Activated CD8-positive, alpha-beta memory T cell treated with anti-CD3 and anti-CD28 coated beads for 1 hour (primary cell): ENCODE results near the gene OR2T10.
"Not testable (repeated sequence)": the region's sequence is repeated elsewhere in the genome, so short reads cannot be mapped to it uniquely, and the experiment has no call there.

ENCODE experiments used
- DNase-seq, 2 donors: peaks; one replicate each; pipeline ENCODE4 v3.0.0-alpha.2; 2020; ENCODE audit warnings: low read depth in 1 of 2; ENCODE audit errors: extremely low read depth in 1 of 2

OR2T10 gene

GRCh38 chr1:248596615-248597014 lies 885 bp downstream of the OR2T10 start:
- no peak for DNase-seq

- DNase-seq, result no peak
Observed at GRCh38 chr1:248593226-248593625, 4.3 kb downstream of the OR2T10 start.

- DNase-seq, result no peak
Observed at GRCh38 chr1:248592655-248593054, 4.8 kb downstream of the OR2T10 start.

- DNase-seq, result no peak
Observed at GRCh38 chr1:248590055-248590454, 7.4 kb downstream of the OR2T10 start.

GRCh38 chr1:248589334-248589733 lies 8.2 kb downstream of the OR2T10 start:
- no peak for DNase-seq

- DNase-seq, result no peak
Observed at GRCh38 chr1:248585266-248585665, 12.2 kb downstream of the OR2T10 start.

- no peak for DNase-seq
Observed at GRCh38 chr1:248576260-248576980, 21.1 kb downstream of the OR2T10 start.

- DNase-seq, result not testable (repeated sequence)
Observed at GRCh38 chr1:248574657-248575056, 22.8 kb downstream of the OR2T10 start, which contains the start of gene OR2T34. Gene OR2T34 (minus strand): TSS chr1:248574757. CDS start chr1:248574757, 0 bp downstream.

- DNase-seq, result not testable (repeated sequence)
Observed at GRCh38 chr1:248573856-248574255, 23.6 kb downstream of the OR2T10 start.

- not testable (repeated sequence) for DNase-seq
Observed at GRCh38 chr1:248572049-248572448, 25.5 kb downstream of the OR2T10 start.

- not testable (repeated sequence) for DNase-seq
Observed at GRCh38 chr1:248570811-248571210, 26.7 kb downstream of the OR2T10 start.

- not testable (repeated sequence) for DNase-seq
Observed at GRCh38 chr1:248569049-248569448, 28.5 kb downstream of the OR2T10 start.

GRCh38 chr1:248565530-248566373 lies 31.7 kb downstream of the OR2T10 start:
- not testable (repeated sequence) for DNase-seq

- DNase-seq, result not testable (repeated sequence)
Observed at GRCh38 chr1:248562672-248563071, 34.8 kb downstream of the OR2T10 start, which contains the start of gene OR2T29. Gene OR2T29 (minus strand): TSS chr1:248562772. CDS start chr1:248559491, 3,281 bp downstream.

- DNase-seq, result not testable (repeated sequence)
Observed at GRCh38 chr1:248551027-248551426, 46.5 kb downstream of the OR2T10 start.

- DNase-seq, result not testable (repeated sequence)
Observed at GRCh38 chr1:248547383-248547782, 50.1 kb downstream of the OR2T10 start.
